NCI-H128 (cell line): Measurements from ENCODE around the gene POLN.
"Not testable (repeated sequence)": the region's sequence is repeated elsewhere in the genome, so short reads cannot be mapped to it uniquely, and the experiment has no call there.

Experiments used
- DNase-seq: peaks from one replicate; lab custom pipeline; 2025; ENCODE audit not compliant: unreplicated experiment; lab: John Stamatoyannopoulos, UW

POLN gene

GRCh38 chr4:2222838-2223237 lies 19.1 kb downstream of the POLN start:
- no peak for DNase-seq

- not testable (repeated sequence) for DNase-seq
These were observed 20.5 kb downstream of the POLN start for GRCh38 chr4:2221378-2221777.

DNA sequence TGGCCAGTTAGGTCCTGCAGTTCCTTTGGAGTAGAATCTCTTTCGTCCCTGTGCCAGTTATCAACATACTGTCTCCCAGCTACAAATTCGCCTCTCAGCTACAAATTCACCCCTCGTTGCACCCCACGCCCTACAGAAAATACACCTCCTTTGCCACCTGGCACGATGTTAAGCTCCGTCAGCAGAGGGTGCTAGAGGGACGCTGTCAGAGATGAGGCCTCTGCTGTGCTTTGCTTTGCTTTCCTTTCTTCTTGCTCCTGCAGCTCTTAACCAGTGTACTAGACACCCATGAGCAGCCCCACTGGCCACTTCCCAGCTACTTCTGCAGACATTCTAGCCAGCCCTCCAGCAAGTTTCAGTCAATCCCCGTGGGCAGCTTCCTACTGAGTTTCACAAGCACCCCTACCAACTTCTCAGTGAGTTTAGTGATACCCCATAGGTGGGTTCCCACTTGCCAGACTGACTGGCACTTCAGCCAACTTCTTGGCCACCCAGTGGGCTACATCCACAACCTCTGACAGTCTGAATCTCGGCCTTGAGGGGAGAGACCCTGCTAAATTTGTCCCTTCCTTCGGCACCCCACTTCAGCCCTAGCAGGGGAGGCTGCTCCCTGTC lies 21.8 kb downstream of the POLN start:
- DNase-seq = peak; percentile 48

DNA sequence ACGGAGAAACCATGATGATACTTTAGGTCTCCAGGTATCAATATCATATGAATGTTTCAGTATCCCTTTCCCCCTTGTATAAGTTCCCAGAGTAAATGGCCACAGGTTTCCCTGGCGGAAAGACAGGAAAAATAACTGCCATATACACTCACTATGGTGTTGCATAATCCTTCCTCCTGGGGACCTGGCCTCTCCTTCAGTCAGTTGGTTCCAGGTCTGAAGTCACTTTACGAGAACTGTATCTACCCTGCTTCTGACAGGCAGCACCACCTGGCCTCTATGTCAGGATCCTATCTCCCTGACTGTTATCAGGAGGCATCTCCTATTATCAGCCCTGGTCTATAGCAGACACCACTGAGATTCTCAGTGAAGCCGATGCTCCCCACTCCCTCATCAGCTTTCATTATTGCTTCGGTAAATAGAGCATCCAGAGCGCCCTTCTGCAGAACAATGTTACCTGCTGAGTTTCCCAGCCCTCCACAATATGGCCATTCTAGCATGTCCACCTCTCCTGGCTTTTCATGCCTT lies 22.6 kb downstream of the POLN start:
- no peak for DNase-seq

GRCh38 chr4:2218436-2218835 lies 23.5 kb downstream of the POLN start:
- DNase-seq = no peak

- no peak for DNase-seq
These were observed 24.2 kb downstream of the POLN start for GRCh38 chr4:2217726-2218125.

DNA sequence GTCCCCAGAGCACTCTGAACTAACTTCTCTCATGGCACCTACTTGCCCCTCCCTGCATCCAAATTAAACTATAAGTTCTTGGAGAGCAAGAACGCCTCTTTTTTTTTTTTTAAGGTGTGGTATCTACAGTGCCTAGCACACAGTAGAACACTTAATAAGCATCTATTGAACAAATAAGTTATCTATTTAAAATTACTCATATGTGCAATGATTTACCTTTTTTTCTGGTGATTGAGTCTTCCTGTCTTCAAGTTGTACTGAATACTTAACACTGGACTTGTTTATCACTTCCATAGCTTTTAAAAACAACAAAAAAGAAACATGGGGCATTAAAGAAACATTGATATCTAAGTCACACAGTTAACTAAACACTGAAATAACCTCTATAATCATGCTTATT lies 29.1 kb downstream of the POLN start:
- no peak for DNase-seq

- DNase-seq = not testable (repeated sequence)
These were observed 39.1 kb downstream of the POLN start for GRCh38 chr4:2202789-2203188.

- no peak for DNase-seq
These were observed 47.4 kb downstream of the POLN start for GRCh38 chr4:2194496-2194895.

DNA sequence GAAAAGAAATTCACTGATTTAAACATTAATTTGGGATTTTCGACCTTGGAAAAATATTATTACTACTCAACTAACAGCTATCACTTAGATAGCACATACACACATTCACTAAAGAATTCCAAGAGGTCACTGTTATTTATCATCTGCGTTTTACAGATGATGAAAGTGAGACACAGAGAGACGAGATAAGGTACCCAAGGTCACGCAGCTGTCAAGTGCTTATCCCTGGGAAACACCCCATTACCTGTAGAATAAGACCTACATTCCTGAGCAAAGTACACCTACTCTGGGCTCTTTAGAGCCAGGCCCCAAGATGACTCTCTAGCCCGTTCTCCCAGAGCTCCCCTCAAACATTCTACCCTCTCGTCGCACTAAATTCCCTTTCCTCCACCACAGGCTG lies 48.6 kb downstream of the POLN start:
- no peak for DNase-seq

GRCh38 chr4:2186865-2187172 lies 55.1 kb downstream of the POLN start:
- DNase-seq = no peak

GRCh38 chr4:2186133-2186864 lies 55.6 kb downstream of the POLN start:
- DNase-seq = no peak

DNA sequence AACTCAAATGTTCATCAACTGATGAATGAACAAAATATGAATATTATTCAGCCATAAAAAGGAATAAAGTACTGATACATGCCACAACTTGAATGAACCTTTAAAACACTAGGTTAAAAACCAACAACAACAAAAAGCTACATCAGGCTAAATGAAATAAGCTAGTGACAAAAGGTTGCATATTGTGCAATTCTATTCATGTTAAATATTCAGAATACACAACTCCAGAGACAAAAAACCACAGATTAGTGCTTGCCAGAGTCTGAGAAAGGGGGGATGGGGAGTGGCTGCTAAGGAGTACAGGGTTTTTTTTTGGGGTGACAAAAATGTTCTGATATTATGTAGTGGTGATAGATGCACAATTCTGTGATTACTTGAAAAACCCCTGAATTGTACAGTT lies 58.5 kb downstream of the POLN start:
- DNase-seq = no peak

GRCh38 chr4:2182994-2183393 lies 58.9 kb downstream of the POLN start:
- no peak for DNase-seq

DNA sequence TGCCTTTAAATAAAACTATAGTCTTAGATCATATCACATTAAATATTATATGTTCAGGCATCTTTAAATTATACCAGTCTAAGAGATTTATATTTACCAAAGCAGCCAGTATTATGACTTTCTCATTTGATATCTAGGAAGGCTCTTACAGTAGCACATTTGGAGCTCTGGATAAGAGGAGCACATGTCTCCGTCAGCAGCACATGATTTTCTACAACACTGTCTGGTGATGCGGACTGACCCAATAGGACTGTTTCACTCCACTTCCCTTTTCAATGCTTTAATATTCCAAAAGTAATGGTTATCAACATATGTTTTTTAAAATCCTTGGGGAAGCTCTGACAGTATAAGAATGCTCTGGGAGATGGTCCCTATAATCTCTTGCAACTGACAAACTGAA lies 61.5 kb downstream of the POLN start:
- DNase-seq = no peak

DNA sequence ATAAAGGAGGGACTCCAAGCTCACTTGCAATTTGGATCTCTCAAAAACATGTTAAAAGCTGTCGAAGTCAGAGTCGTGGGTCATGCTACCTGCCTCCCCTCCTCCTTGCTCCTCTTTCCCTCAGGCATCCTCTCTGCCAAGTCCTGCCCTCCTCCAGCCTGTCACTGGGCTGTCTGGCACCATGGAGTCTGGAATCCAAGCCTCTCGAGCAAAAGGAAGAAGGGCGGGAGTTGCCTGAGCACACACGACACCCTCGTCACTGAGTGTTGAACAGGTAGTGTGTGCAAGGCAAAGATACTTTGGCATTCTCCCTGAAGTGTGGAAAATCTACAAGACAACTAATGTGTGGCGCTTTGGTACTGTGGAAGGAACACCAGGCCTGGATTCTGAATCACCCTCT lies 62.2 kb downstream of the POLN start:
- DNase-seq = no peak

DNA sequence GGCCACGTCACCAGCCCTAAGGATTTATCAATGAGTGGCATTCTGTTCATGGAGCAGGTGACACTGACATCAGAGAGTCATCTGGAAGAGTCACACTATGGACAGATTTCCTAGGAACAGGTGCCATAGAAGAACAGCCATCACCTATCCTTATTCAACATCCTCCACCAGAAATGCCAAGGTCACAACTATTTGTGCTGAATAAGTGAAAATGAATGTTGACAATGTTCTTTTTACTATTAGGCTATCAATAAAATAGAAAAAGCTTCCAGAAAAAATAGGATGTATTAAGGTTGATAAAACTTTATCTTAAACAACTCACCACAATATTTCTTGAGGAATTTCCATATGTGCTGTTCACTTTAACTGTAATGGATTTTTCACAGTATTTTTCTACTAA lies 62.9 kb downstream of the POLN start:
- no peak for DNase-seq

GRCh38 chr4:2177443-2178093 lies 64.4 kb downstream of the POLN start:
- DNase-seq = no peak

- no peak for DNase-seq
These were observed 65.8 kb downstream of the POLN start for GRCh38 chr4:2175990-2176698.

GRCh38 chr4:2174061-2174460 lies 67.9 kb downstream of the POLN start:
- DNase-seq = no peak

DNA sequence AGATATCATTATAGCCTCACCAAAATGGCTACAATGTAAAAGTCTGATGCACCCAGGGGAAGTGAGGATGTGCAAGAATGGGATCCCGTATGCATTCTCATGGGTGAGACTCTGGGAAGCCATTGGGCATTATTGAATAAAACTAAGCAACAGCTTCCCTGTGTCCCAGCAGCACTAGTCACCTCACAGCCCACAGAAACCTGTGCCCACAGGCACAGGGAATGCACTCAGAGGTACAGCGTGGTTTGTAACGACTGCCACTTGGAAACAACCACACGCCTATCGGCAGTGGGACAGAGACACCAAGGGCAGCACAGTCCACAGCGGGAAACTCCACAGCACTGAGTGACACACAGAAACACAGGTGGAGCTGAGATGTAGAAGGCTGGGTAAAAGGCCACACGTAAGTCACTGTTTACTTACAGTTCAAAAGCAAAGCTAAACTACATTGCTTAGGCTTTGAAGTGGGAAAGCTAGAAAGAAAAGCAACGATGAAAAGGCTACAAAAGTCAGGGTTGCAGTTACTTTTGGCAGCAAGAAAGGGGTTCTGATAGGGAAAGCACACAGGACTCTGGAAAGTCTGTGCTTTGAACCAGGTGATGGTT lies 69.2 kb downstream of the POLN start:
- DNase-seq = no peak
